ENCODE results near the gene KRT2.

KRT2 gene

GRCh38 chr12:52628841-52629240 lies 23.2 kb downstream of the KRT2 start:
- H3K4me1 ChIP-seq (ENCODE audit: insufficient read depth, low read length) = no peaks in the 10 kb centered on the region
- no peak overlapping the region for H3K4me3 ChIP-seq (ENCODE audit: low read length)
- H2AFZ ChIP-seq (ENCODE audit: low read depth, low read length) = no peak overlapping the region
- no peaks in the 10 kb centered on the region for H3K36me3 ChIP-seq (ENCODE audit: insufficient read depth, low read length)
- no peaks in the 10 kb centered on the region for H3K9me3 ChIP-seq (ENCODE audit: low read length)
- no peaks in the 10 kb centered on the region for H3K27me3 ChIP-seq (ENCODE audit: insufficient read depth, low read length)

GRCh38 chr12:52628111-52628507 lies 23.9 kb downstream of the KRT2 start:
- Histone ChIP-seq H3K36me3 (ENCODE audit: insufficient read depth, low read length) (no peaks in the 10 kb centered on the region), H3K4me3 (ENCODE audit: low read length) (no peak overlapping the region), H2AFZ (ENCODE audit: low read depth, low read length) (no peak overlapping the region), H3K9me3 (ENCODE audit: low read length) (no peaks in the 10 kb centered on the region), H3K4me1 (ENCODE audit: insufficient read depth, low read length) (no peaks in the 10 kb centered on the region), H3K27me3 (ENCODE audit: insufficient read depth, low read length) (no peaks in the 10 kb centered on the region)

DNA sequence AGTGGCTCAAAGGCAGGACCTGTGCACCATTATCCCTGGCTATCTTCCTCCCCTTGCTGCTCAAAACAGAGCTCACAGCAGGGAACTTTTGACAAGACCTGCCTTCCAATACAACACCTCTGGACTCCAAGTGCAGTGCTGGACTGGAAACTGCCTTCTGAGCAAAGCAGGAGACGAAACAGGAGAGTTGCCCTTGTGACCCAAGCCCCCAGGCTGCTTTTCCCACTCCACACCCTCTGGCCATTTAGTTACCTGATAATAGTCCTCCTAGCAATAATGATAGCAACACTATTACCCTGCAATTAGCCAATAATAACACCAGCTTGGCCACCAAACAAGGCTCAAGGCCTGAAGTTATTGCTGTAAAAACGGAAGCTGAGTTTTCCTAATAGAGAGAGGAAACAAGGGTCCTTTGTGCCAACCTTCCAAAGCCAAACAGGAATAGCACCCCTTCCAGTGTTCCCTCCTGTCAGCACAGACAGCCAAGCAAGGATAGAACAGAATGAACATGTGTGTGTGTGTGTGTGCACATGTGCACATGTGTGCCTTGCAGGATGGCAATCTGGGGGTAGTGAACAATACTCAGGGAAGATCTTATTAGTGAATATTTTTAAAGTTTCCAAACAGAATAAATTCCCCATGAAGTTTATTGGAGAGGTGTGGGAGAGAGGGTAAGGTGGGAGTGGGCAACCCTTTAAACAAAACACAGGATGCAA lies 24.5 kb downstream of the KRT2 start:
- Histone ChIP-seq H3K27me3 (ENCODE audit: insufficient read depth, low read length) (no peaks in the 10 kb centered on the region), H3K4me1 (ENCODE audit: insufficient read depth, low read length) (peaks cover 4% of the 10 kb centered on the region), H3K4me3 (ENCODE audit: low read length) (no peak overlapping the region)

DNA sequence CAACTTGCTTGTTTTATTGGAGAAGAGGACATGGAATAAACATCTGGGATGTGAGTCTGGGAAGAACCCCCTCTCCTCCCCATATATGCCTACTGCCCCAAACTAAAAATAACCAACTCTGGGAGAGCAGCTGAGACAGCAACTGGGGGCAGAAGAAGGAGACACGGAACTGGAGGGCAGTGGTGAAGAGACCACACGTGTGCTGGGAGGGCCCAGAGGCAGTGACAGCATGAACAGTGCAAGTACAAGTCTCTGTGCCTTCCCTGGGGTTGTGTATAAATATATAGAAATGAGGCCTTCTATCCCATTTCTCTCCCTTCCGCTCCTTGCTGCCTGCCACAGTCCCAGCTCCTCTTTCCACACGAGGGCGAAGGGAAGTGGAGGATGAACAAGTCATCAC lies 29.7 kb downstream of the KRT2 start:
- Histone ChIP-seq H3K27me3 (ENCODE audit: insufficient read depth, low read length) (peaks cover under 1% of the 10 kb centered on the region), H3K4me1 (ENCODE audit: insufficient read depth, low read length) (peaks cover 7% of the 10 kb centered on the region), H3K36me3 (ENCODE audit: insufficient read depth, low read length) (no peaks in the 10 kb centered on the region), H3K4me3 (ENCODE audit: low read length) (no peak overlapping the region), H2AFZ (ENCODE audit: low read depth, low read length) (no peak overlapping the region), H3K9me3 (ENCODE audit: low read length) (no peaks in the 10 kb centered on the region)

More for the DNA sequence above, 24.5 kb downstream of the KRT2 start:
- no peaks in the 10 kb centered on the region for H3K9me3 ChIP-seq (ENCODE audit: low read length)
- H2AFZ ChIP-seq (ENCODE audit: low read depth, low read length) = no peak overlapping the region
- H3K36me3 ChIP-seq (ENCODE audit: insufficient read depth, low read length) = no peaks in the 10 kb centered on the region

GRCh38 chr12:52618866-52619265 lies 33.1 kb downstream of the KRT2 start:
- peaks cover 7% of the 10 kb centered on the region for H3K4me1 ChIP-seq (ENCODE audit: insufficient read depth, low read length)

GRCh38 chr12:52618216-52618615 lies 33.8 kb downstream of the KRT2 start, which contains the start of gene KRT73:
Gene KRT73, minus strand, starts transcription at chr12:52618559. Its CDS starts 35 bp downstream, at chr12:52618524.
- Histone ChIP-seq H3K36me3 (ENCODE audit: insufficient read depth, low read length) (no peaks in the 10 kb centered on the region), H3K27me3 (ENCODE audit: insufficient read depth, low read length) (peaks cover 9% of the 10 kb centered on the region)

More at GRCh38 chr12:52618866-52619265, 33.1 kb downstream of the KRT2 start:
- Histone ChIP-seq H2AFZ (ENCODE audit: low read depth, low read length) (no peak overlapping the region), H3K4me3 (ENCODE audit: low read length) (no peak overlapping the region), H3K9me3 (ENCODE audit: low read length) (no peaks in the 10 kb centered on the region), H3K27me3 (ENCODE audit: insufficient read depth, low read length) (peaks cover 9% of the 10 kb centered on the region), H3K36me3 (ENCODE audit: insufficient read depth, low read length) (no peaks in the 10 kb centered on the region)

DNA sequence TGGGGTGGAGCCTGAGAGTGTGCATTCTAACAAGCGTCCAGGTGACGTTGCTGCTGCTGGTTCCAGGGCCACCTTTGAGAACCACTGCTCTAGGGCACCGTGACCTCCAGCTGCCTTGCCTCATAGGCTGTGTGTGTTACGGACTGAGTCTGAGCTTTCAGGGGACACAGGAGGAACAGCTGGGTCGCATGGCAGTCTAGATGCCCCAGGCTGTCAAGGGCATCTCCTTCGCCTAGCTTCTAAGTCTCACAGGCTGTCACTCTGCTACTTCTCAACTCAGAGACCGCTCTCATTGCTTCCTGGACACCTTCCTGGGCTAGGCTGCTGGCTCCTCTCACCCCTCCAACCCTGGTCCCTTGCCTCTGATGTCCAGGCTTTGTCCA lies 34.6 kb downstream of the KRT2 start:
- H3K4me3 ChIP-seq (ENCODE audit: low read length) = no peak overlapping the region
- peaks cover 9% of the 10 kb centered on the region for H3K27me3 ChIP-seq (ENCODE audit: insufficient read depth, low read length)
- no peaks in the 10 kb centered on the region for H3K9me3 ChIP-seq (ENCODE audit: low read length)
- no peak overlapping the region for H2AFZ ChIP-seq (ENCODE audit: low read depth, low read length)
- H3K36me3 ChIP-seq (ENCODE audit: insufficient read depth, low read length) = no peaks in the 10 kb centered on the region
- H3K4me1 ChIP-seq (ENCODE audit: insufficient read depth, low read length) = peaks cover 2% of the 10 kb centered on the region

More at GRCh38 chr12:52618216-52618615, 33.8 kb downstream of the KRT2 start, which contains the start of gene KRT73:
- H3K4me3 ChIP-seq (ENCODE audit: low read length) = no peak within 1 kb of the TSS
- no peaks in the 10 kb centered on the region for H3K9me3 ChIP-seq (ENCODE audit: low read length)
- peaks cover 7% of the 10 kb centered on the region for H3K4me1 ChIP-seq (ENCODE audit: insufficient read depth, low read length)
- no peak within 1 kb of the TSS for H2AFZ ChIP-seq (ENCODE audit: low read depth, low read length)

DNA sequence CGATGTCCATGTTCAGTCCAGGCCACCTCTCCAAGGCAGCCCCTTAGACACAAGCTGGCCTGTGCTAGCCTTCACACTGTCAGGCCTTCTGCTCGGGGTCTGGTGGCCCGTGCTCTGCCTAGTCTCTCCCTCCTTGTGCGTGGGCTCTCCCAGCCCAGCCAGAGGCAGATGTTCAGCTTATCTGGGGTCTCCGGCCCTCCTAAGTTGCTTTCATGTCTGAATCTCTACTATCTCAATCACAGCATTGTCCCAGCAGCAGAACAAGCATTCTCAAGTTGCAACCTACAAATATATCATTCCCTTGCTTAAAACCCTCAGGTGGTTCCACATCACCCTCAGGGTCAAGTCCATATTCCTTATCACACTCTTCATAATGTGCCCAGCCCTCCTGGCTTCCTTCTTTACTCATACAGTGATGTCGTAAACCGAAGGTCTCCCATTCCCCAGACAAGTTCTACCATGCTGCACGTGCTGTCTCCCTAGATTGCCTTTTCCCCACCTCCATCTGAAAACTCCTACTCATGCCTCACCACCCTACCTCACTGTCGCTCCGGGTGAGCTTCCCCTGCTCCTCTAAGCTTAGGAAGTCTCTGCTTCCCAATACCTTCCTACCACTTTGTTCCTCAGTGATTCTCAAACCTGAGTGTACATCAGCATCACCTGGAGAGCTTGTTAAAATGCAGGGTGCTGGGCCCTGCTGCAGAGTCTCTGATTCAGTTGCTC lies 35.2 kb downstream of the KRT2 start:
- Histone ChIP-seq H3K36me3 (ENCODE audit: insufficient read depth, low read length) (no peaks in the 10 kb centered on the region), H3K9me3 (ENCODE audit: low read length) (no peaks in the 10 kb centered on the region), H3K4me1 (ENCODE audit: insufficient read depth, low read length) (no peaks in the 10 kb centered on the region), H3K4me3 (ENCODE audit: low read length) (no peak overlapping the region), H2AFZ (ENCODE audit: low read depth, low read length) (no peak overlapping the region), H3K27me3 (ENCODE audit: insufficient read depth, low read length) (peaks cover 9% of the 10 kb centered on the region)

GRCh38 chr12:52615912-52616311 lies 36.1 kb downstream of the KRT2 start:
- Histone ChIP-seq H3K36me3 (ENCODE audit: insufficient read depth, low read length) (no peaks in the 10 kb centered on the region), H3K4me3 (ENCODE audit: low read length) (no peak overlapping the region), H3K27me3 (ENCODE audit: insufficient read depth, low read length) (peaks cover 9% of the 10 kb centered on the region), H3K9me3 (ENCODE audit: low read length) (no peaks in the 10 kb centered on the region), H2AFZ (ENCODE audit: low read depth, low read length) (no peak overlapping the region), H3K4me1 (ENCODE audit: insufficient read depth, low read length) (no peaks in the 10 kb centered on the region)

DNA sequence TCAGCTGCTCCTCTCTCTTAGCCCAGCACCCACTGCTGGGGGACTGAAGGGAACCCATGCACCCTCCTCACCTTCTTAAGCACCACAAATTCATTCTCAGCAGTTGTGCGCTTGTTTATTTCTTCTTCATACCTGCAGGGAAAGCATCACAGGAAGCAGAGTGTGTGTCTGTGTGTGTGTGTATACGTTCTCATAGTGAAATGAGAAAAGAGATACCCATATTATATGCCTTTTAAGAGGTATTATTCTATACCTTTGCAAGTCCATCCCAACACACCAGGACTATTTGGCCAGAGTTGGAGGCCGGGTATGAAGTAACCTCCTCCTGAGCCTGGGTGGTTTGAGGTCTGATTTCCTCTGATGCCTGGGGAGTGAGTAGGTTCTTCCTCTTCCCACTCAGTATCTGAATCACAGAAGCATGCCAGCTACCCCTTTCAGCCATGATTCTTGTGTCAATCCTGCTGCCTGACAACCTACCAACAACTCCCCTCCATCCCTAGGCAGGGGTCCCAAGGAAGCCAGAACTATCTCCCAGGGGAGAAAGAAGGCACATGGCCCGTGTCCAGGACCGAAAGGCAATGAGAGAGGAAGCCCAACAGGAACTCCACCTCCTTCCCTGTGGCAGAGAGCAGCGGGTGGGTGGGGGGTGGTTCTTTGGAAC lies 36.7 kb downstream of the KRT2 start:
- H3K36me3 ChIP-seq (ENCODE audit: insufficient read depth, low read length) = no peaks in the 10 kb centered on the region
- peaks cover 9% of the 10 kb centered on the region for H3K27me3 ChIP-seq (ENCODE audit: insufficient read depth, low read length)
- H3K9me3 ChIP-seq (ENCODE audit: low read length) = no peaks in the 10 kb centered on the region
- no peak overlapping the region for H2AFZ ChIP-seq (ENCODE audit: low read depth, low read length)
- H3K4me3 ChIP-seq (ENCODE audit: low read length) = no peak overlapping the region
- no peaks in the 10 kb centered on the region for H3K4me1 ChIP-seq (ENCODE audit: insufficient read depth, low read length)

GRCh38 chr12:52614381-52615207 lies 37.4 kb downstream of the KRT2 start:
- Histone ChIP-seq H3K4me3 (ENCODE audit: low read length) (no peak overlapping the region), H3K9me3 (ENCODE audit: low read length) (no peaks in the 10 kb centered on the region), H3K27me3 (ENCODE audit: insufficient read depth, low read length) (peaks cover 9% of the 10 kb centered on the region), H2AFZ (ENCODE audit: low read depth, low read length) (no peak overlapping the region), H3K4me1 (ENCODE audit: insufficient read depth, low read length) (no peaks in the 10 kb centered on the region), H3K36me3 (ENCODE audit: insufficient read depth, low read length) (no peaks in the 10 kb centered on the region)

DNA sequence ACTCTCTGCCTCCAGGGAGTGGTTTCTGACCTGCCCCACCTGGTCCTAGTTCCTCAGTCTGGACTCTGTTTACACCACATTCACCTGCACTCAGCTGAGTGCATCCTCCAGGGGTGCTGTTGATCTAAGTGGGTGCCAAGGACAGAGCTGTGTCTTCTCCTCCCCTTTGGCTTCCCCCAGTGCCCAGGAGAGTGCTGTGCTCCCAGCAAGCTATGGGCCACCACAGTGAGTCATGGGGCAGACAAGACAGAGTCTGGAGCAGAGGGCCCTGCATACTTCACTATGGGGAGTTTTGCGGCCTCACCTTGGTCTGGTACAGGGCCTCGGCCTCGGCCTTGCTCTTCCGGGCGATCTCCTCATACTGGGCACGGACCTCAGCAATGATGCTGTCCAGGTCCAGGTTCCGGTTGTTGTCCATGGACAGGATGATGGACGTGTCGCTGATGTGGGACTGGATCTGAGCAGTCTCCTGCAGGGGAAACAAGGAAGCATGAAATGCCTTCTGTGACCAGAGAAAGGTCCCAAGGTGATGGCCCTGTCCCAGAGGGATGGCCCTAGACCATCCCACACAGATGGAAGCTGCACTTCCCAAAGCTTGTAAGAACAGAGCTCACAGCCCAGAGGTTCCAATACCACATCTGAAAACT lies 38.5 kb downstream of the KRT2 start:
- no peaks in the 10 kb centered on the region for H3K36me3 ChIP-seq (ENCODE audit: insufficient read depth, low read length)
- H3K4me1 ChIP-seq (ENCODE audit: insufficient read depth, low read length) = no peaks in the 10 kb centered on the region
- peaks cover 12% of the 10 kb centered on the region for H3K27me3 ChIP-seq (ENCODE audit: insufficient read depth, low read length)
- H3K9me3 ChIP-seq (ENCODE audit: low read length) = no peaks in the 10 kb centered on the region
- no peak overlapping the region for H2AFZ ChIP-seq (ENCODE audit: low read depth, low read length)
- no peak overlapping the region for H3K4me3 ChIP-seq (ENCODE audit: low read length)

Measured in neuron (in vitro differentiated cells).